A549 (cell line): Measurements from ENCODE around the gene ENPP7. TPM values are rescaled to one million over a fixed set of nuclear protein-coding genes. Genes with fewer than 3 reads are reported as not detected.

Experiments used
- ATAC-seq, 2 experiments: fragments of 200-7000 bp in 1 of 2; fragments of >200 bp in 1 of 2; cut with Nextera tagmentation in 1 of 2; cut with Tn5 transposase in 1 of 2; 3 replicates each; pipeline versions ENCODE4 v1.8.0 to v1.9.1; 2018 to 2020; ENCODE audit warnings: mild to moderate bottlenecking in 1 of 2, moderate library complexity in 1 of 2
- CTCF ChIA-PET: fragments of 300-600 bp; sonication (Branson Sonifier 250); formaldehyde crosslinking; extraction: SDS; loops from one replicate; lab custom pipeline; 2021; ENCODE audit warnings: antibody characterized with exemption, inconsistent platforms; lab: Yijun Ruan, JAX
- POLR2A ChIA-PET: fragments of 350-600 bp; formaldehyde crosslinking; extraction: SDS; loops from one replicate; lab custom pipeline; 2021; ENCODE audit warnings: antibody characterized with exemption, inconsistent platforms; lab: Yijun Ruan, JAX
- DNase-seq, 2 experiments: peaks; one replicate each; pipeline versions ENCODE4 v3.0.0 to v3.0.0-alpha.2; 2011 to 2016; ENCODE audit warnings: low read depth in 1 of 2, low spot score in 1 of 2
- FAIRE-seq: peaks from 2 replicates; lab custom pipeline; 2011; peaks lifted over from hg19 to GRCh38; lab: Jason Lieb, UNC
- H3K27ac ChIP-seq, 2 experiments: fragments of >200 bp; sonication (Bioruptor Twin); formaldehyde crosslinking; 3 replicates each; pipeline ENCODE4 v1.5.1; 2016 to 2017
- H3K4me1 ChIP-seq: fragments of >200 bp; sonication (Bioruptor Twin); formaldehyde crosslinking; 3 replicates; pipeline ENCODE4 v1.6.1; 2016
- H3K4me2 ChIP-seq: fragments of >200 bp; sonication (Bioruptor Twin); formaldehyde crosslinking; 3 replicates; pipeline ENCODE4 v1.6.1; 2016
- H3K4me3 ChIP-seq: fragments of >200 bp; sonication (Bioruptor Twin); formaldehyde crosslinking; 3 replicates; pipeline ENCODE4 v1.5.1; 2016
- H3K9me3 ChIP-seq: fragments of >200 bp; sonication (Bioruptor Twin); formaldehyde crosslinking; 3 replicates; pipeline ENCODE4 v1.6.1; 2016
- BHLHE40 ChIP-seq: IDR thresholded peaks from 2 replicates; pipeline ENCODE4 v1.6.1; 2012; ENCODE audit warnings: low read depth, low read length, inconsistent platforms
- CBX8 ChIP-seq: fragments of 200-600 bp; sonication (generic); IDR thresholded peaks from 2 replicates; pipeline ENCODE4 v1.6.1; 2016
- EHF ChIP-seq: fragments of 250-450 bp; sonication (Bioruptor Pico); IDR thresholded peaks from 2 replicates; pipeline ENCODE4 v1.5.0; 2020; ENCODE audit warnings: mild to moderate bottlenecking
- EP300 ChIP-seq, 2 experiments: fragments of >200 bp; sonication (Bioruptor Twin); formaldehyde crosslinking; IDR thresholded peaks; 2 replicates in 1 of 2; 3 replicates in 1 of 2; pipeline ENCODE4 v1.6.1; 2016 to 2017
- ESRRA ChIP-seq: fragments of 150-350 bp; IDR thresholded peaks from 2 replicates; pipeline ENCODE4 v1.6.1; 2014; ENCODE audit warnings: mild to moderate bottlenecking, low read length, borderline replicate concordance
- FOSB ChIP-seq: fragments of 250-450 bp; sonication (Bioruptor Pico); IDR thresholded peaks from 2 replicates; pipeline ENCODE4 v1.5.0; 2020; ENCODE audit warnings: mild to moderate bottlenecking, moderate library complexity
- FOXS1 ChIP-seq: fragments of 250-450 bp; sonication (Bioruptor Pico); IDR thresholded peaks from 2 replicates; pipeline ENCODE4 v1.5.0; 2020; ENCODE audit warnings: mild to moderate bottlenecking, moderate library complexity
- HOXA7 ChIP-seq: fragments of 250-450 bp; sonication (Bioruptor Pico); IDR thresholded peaks from 2 replicates; pipeline ENCODE4 v1.5.0; 2020; ENCODE audit warnings: mild to moderate bottlenecking, moderate library complexity
- HOXB5 ChIP-seq: fragments of 250-450 bp; sonication (Bioruptor Pico); IDR thresholded peaks from 2 replicates; pipeline ENCODE4 v1.5.0; 2020; ENCODE audit warnings: mild to moderate bottlenecking, moderate library complexity
- JUNB ChIP-seq: fragments of >200 bp; sonication (Bioruptor Twin); formaldehyde crosslinking; IDR thresholded peaks from 2 replicates; pipeline ENCODE4 v1.6.1; 2016
- KDM5A ChIP-seq: fragments of 200-600 bp; sonication (generic); IDR thresholded peaks from 2 replicates; pipeline ENCODE4 v1.6.1; 2016; ENCODE audit warnings: antibody characterized with exemption, mild to moderate bottlenecking
- PHF8 ChIP-seq: fragments of 200-600 bp; sonication (generic); IDR thresholded peaks from 2 replicates; pipeline ENCODE4 v1.6.1; 2016; ENCODE audit warnings: low read depth, mild to moderate bottlenecking, antibody characterized with exemption, moderate library complexity, borderline replicate concordance
- POLR2A ChIP-seq: IDR thresholded peaks from 2 replicates; pipeline ENCODE4 v1.6.1; 2012; ENCODE audit warnings: mild to moderate bottlenecking, low read length
- POLR2AphosphoS2 ChIP-seq: conservative IDR thresholded peaks from 2 replicates; pipeline ENCODE4 v1.6.1; 2012; ENCODE audit warnings: low read length, improper control_type of control experiment, inconsistent platforms
- RFX5 ChIP-seq: fragments of 450-650 bp; IDR thresholded peaks from 2 replicates; pipeline ENCODE4 v1.7.1; 2014; ENCODE audit warnings: antibody characterized with exemption, mild to moderate bottlenecking, moderate library complexity
- SREBF2 ChIP-seq: fragments of 450-650 bp; IDR thresholded peaks from 2 replicates; pipeline ENCODE4 v1.6.1; 2014; ENCODE audit warnings: mild to moderate bottlenecking, moderate library complexity
- TP53 ChIP-seq: fragments of 250-450 bp; sonication (Bioruptor Pico); IDR thresholded peaks from 2 replicates; pipeline ENCODE4 v1.5.0; 2021; ENCODE audit warnings: mild to moderate bottlenecking, moderate library complexity
- ZC3H11A ChIP-seq: fragments of 450-650 bp; IDR thresholded peaks from 2 replicates; pipeline ENCODE4 v1.6.1; 2014; ENCODE audit warnings: antibody characterized with exemption, mild to moderate bottlenecking
- ZNF302 ChIP-seq: fragments of 250-450 bp; sonication (Bioruptor Pico); IDR thresholded peaks from 2 replicates; pipeline ENCODE4 v1.9.0; 2021; ENCODE audit warnings: inconsistent platforms, mild to moderate bottlenecking, moderate library complexity
- ZSCAN20 ChIP-seq: fragments of 250-450 bp; sonication (Bioruptor Pico); IDR thresholded peaks from 2 replicates; pipeline ENCODE4 v1.8.0; 2022; ENCODE audit warnings: mild to moderate bottlenecking, moderate library complexity
- WGBS: methylation state at CpG from one replicate; pipeline ENCODE4 v1.1.6; 2017; ENCODE audit errors: missing lambda C conversion rate; 5-methylcytosine and 5-hydroxymethylcytosine counted together
- polyA plus RNA-seq, 4 experiments: library from polyadenylated mRNA; depleted of rRNA in 3 of 4; stranded (reverse); fragments of >200 nt; fragmentation: RNase III in 1 of 4; extraction: RNeasy Plus Mini Kit Qiagen cat#74134 plus additional on column Dnase treatment in 1 of 4; gene quantifications; 2 replicates in 3 of 4; 3 replicates in 1 of 4; pipeline ENCODE4 v1.2.3, GENCODE V29; 2011 to 2017
- TF ChIP-seq, protein P1 (sequence below): fragments of 250-450 bp; sonication (Bioruptor Pico); IDR thresholded peaks from 2 replicates; pipeline ENCODE4 v1.5.0; 2021; ENCODE audit warnings: mild to moderate bottlenecking, moderate library complexity, borderline replicate concordance
- TF ChIP-seq, protein P2 (sequence below): fragments of >200 bp; sonication (Bioruptor Twin); formaldehyde crosslinking; IDR thresholded peaks from 3 replicates; pipeline ENCODE4 v1.6.1; 2016
- TF ChIP-seq, protein P3 (sequence below): fragments of >200 bp; sonication (Bioruptor Twin); formaldehyde crosslinking; IDR thresholded peaks from 3 replicates; pipeline ENCODE4 v1.5.1; 2016

The ENPP7 gene
- polyA plus RNA-seq, 2 of the 4 experiments (the other 2 are of a cell fraction) = not detected

DNA sequence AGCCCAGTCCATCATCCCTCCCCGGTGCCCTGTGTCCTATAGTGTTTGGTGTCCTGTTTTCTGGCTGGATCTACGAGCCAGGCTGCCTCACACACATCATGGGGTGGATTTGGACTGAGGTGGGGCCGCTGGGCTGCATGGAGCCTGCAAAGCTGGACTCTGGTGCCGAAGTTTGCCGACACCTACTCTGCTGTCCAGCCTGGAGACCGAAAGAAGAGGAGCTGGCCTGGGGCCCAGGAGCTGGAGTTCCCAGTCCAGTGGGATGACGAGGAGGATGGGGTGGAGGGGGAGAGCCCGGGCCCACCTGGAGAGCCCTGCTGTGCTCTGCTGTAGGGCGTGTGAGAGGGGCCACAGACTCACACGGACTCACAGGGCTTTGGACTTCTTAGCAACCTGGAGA lies 40.3 kb upstream of the ENPP7 start:
- peaks cover 5% of the 10 kb centered on the region for H3K4me1 ChIP-seq
- H3K27ac ChIP-seq = no peak overlapping the region
- CTCF ChIA-PET = interaction anchor here (1.1 to 1.7 kb wide), 3 partner anchors 32 to 602 kb away, joined by 3 to 5 read pairs (median 4); no protein-coding TSS in a partner anchor
- POLR2A ChIA-PET = no interaction called here
- H3K9me3 ChIP-seq = no peaks in the 10 kb centered on the region
- WGBS = 48% methylated on average over 9 of the region's 10 CpGs
- TF ChIP-seq, protein P1, sequence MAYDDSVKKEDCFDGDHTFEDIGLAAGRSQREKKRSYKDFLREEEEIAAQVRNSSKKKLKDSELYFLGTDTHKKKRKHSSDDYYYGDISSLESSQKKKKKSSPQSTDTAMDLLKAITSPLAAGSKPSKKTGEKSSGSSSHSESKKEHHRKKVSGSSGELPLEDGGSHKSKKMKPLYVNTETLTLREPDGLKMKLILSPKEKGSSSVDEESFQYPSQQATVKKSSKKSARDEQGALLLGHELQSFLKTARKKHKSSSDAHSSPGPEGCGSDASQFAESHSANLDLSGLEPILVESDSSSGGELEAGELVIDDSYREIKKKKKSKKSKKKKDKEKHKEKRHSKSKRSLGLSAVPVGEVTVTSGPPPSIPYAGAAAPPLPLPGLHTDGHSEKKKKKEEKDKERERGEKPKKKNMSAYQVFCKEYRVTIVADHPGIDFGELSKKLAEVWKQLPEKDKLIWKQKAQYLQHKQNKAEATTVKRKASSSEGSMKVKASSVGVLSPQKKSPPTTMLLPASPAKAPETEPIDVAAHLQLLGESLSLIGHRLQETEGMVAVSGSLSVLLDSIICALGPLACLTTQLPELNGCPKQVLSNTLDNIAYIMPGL (CRISPR knock-in tag) = no peak
- TF ChIP-seq POLR2A (no peak), CBX8 (no peak), TP53 (CRISPR knock-in tag) (no peak), ZNF302 (CRISPR knock-in tag) (no peak), EHF (no peak)
- no peak overlapping the region for H3K4me3 ChIP-seq
- no peak for DNase-seq
- no peak overlapping the region for H3K4me2 ChIP-seq
- no peak for FAIRE-seq
- ATAC-seq = no peak

DNA sequence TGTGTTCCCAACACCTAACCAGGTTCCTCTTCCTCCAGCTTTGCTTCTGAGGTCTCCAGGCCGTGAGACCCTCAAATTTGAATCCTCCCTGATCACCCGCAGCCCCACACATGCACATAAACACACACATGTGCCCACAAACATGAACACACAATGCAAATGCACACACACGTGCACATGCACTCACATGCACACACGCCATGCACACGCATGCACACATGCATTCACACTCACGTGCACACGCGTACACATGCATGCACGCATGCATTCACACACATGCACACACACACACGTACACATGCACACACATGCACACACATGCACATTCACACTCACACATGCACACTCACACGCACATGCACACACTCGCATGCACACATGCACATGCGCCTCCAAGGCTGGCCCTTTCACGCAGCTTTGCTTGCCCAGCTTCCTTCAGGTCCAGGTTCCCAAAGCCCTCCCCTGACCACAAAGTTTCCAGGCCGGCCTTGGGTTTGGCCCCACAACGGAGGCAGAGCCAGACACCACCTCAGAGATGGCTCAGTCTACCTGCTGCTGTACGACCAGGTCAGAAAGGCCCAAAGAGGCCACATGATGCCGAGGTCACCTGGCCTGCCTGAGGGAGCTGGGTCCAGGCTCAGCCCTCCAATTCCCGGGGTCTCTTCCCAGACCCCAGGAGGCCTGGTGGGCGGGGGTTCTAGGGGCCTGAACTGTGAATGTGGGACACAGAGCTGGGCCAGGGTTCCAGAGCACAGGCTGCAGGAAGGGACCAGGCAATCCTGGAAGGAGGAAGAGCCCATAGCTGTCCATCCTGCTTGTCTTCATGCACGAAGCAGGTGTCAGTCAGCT lies 39.5 kb upstream of the ENPP7 start:
- Histone ChIP-seq H3K9me3 (no peaks in the 10 kb centered on the region), H3K4me1 (peaks cover 12% of the 10 kb centered on the region), H3K4me2 (no peak overlapping the region), H3K4me3 (no peak overlapping the region), H3K27ac (no peak overlapping the region)
- TF ChIP-seq ZC3H11A = no peak
- no peak for TF ChIP-seq FOSB (CRISPR knock-in tag)
- TF ChIP-seq POLR2AphosphoS2 = no peak
- no peak for TF ChIP-seq BHLHE40
- no peak for TF ChIP-seq RFX5
- TF ChIP-seq, protein P2, sequence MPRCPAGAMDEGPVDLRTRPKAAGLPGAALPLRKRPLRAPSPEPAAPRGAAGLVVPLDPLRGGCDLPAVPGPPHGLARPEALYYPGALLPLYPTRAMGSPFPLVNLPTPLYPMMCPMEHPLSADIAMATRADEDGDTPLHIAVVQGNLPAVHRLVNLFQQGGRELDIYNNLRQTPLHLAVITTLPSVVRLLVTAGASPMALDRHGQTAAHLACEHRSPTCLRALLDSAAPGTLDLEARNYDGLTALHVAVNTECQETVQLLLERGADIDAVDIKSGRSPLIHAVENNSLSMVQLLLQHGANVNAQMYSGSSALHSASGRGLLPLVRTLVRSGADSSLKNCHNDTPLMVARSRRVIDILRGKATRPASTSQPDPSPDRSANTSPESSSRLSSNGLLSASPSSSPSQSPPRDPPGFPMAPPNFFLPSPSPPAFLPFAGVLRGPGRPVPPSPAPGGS = no peak
- TF ChIP-seq FOXS1 (CRISPR knock-in tag) = no peak
- no peak for TF ChIP-seq CBX8
- TF ChIP-seq ZSCAN20 (CRISPR knock-in tag) = no peak
- TF ChIP-seq HOXA7 = no peak
- no peak for TF ChIP-seq HOXB5 (CRISPR knock-in tag)
- TF ChIP-seq EP300 (IDR thresholded peaks at IDR 0.05) = no peak
- no peak for TF ChIP-seq SREBF2
- no peak for TF ChIP-seq PHF8
- TF ChIP-seq, protein P3, sequence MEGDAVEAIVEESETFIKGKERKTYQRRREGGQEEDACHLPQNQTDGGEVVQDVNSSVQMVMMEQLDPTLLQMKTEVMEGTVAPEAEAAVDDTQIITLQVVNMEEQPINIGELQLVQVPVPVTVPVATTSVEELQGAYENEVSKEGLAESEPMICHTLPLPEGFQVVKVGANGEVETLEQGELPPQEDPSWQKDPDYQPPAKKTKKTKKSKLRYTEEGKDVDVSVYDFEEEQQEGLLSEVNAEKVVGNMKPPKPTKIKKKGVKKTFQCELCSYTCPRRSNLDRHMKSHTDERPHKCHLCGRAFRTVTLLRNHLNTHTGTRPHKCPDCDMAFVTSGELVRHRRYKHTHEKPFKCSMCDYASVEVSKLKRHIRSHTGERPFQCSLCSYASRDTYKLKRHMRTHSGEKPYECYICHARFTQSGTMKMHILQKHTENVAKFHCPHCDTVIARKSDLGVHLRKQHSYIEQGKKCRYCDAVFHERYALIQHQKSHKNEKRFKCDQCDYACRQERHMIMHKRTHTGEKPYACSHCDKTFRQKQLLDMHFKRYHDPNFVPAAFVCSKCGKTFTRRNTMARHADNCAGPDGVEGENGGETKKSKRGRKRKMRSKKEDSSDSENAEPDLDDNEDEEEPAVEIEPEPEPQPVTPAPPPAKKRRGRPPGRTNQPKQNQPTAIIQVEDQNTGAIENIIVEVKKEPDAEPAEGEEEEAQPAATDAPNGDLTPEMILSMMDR = no peak
- no peak for TF ChIP-seq KDM5A
- TF ChIP-seq ESRRA = no peak
- TF ChIP-seq JUNB = no peak
- ATAC-seq = no peak
- 68% methylated on average over 19 of the region's 21 CpGs for WGBS
- no peak for DNase-seq
- ChIA-PET POLR2A (interaction anchor here (0.6 kb wide), 1 partner anchor 146 kb away, joined by 8 read pairs; no protein-coding TSS in a partner anchor), CTCF (interaction anchor here (0.9 to 8.1 kb wide), 5 partner anchors 15 to 609 kb away, joined by 3 to 73 read pairs (median 4); no protein-coding TSS in a partner anchor)
- FAIRE-seq = no peak
